B cell (primary cell): ENCODE measurements around the gene ZRSR2. TPM values are rescaled to one million over a fixed set of nuclear protein-coding genes. Genes with fewer than 3 reads are reported as not detected.

Source experiments
- ATAC-seq: fragments of 200-7000 bp; cut with Tn5 transposase; one replicate; pipeline ENCODE4 v1.10.0; 2021; ENCODE audit warnings: low read depth, mild to moderate bottlenecking, moderate number of reproducible peaks, moderate library complexity
- CTCF ChIA-PET: fragments of 350-600 bp; sonication (Branson Sonifier 250); formaldehyde crosslinking; loops from one replicate; lab custom pipeline; 2021; ENCODE audit warnings: antibody characterized with exemption, inconsistent platforms; lab: Charles Lee
- POLR2A ChIA-PET: fragments of 350-600 bp; sonication (Branson Sonifier 250); formaldehyde crosslinking; loops from one replicate; lab custom pipeline; 2021; ENCODE audit warnings: antibody characterized with exemption; lab: Charles Lee
- DNase-seq: peaks from one replicate; pipeline ENCODE4 v3.0.0; 2013
- H2AFZ ChIP-seq: 2 replicates; pipeline ENCODE4 v1.6.1; 2012; ENCODE audit warnings: mild to moderate bottlenecking, low read depth, low read length; ENCODE audit not compliant: insufficient read depth, poor library complexity, severe bottlenecking
- H3K27ac ChIP-seq, 2 donors: 1 replicate in 1 of 2; 2 replicates in 1 of 2; pipeline ENCODE4 v1.5.1; 2012 to 2013; ENCODE audit warnings: low read length in 2 of 2, mild to moderate bottlenecking in 2 of 2, moderate library complexity in 1 of 2
- H3K27me3 ChIP-seq, 4 experiments: fragments of 200-600 bp in 1 of 4; sonication (generic) in 1 of 4; replicated peaks in 1 of 4; 1 replicate in 2 of 4; 2 replicates in 2 of 4; pipeline versions ENCODE4 v1.6.1 to v1.7.0; 2013 to 2016; ENCODE audit warnings: low read length in 3 of 4, mild to moderate bottlenecking in 2 of 4, mixed read lengths in 1 of 4, moderate library complexity in 1 of 4; ENCODE audit not compliant: insufficient read depth in 4 of 4, control insufficient read depth in 3 of 4; ENCODE audit errors: control extremely low read depth in 1 of 4
- H3K36me3 ChIP-seq, 2 experiments: replicated peaks in 1 of 2; 1 replicate in 1 of 2; 2 replicates in 1 of 2; pipeline versions ENCODE4 v1.6.1 to v1.7.1; 2013; ENCODE audit warnings: low read length in 1 of 2; ENCODE audit not compliant: insufficient read depth in 2 of 2, control insufficient read depth in 1 of 2; ENCODE audit errors: control extremely low read depth in 1 of 2, extremely low read depth in 1 of 2
- H3K4me1 ChIP-seq, 2 donors: fragments of 200-600 bp in 1 of 2; sonication (generic) in 1 of 2; 1 replicate in 1 of 2; 2 replicates in 1 of 2; pipeline versions ENCODE4 v1.5.1 to v1.6.1; 2013 to 2017; ENCODE audit warnings: low read length in 2 of 2; ENCODE audit not compliant: control insufficient read depth in 2 of 2, insufficient read depth in 2 of 2
- H3K4me2 ChIP-seq: replicated peaks from 2 replicates; pipeline ENCODE3; 2012; ENCODE audit warnings: mild to moderate bottlenecking, low read depth, low read length; ENCODE audit not compliant: poor library complexity, severe bottlenecking
- H3K4me3 ChIP-seq, 5 experiments: fragments of 200-600 bp in 1 of 5; sonication (generic) in 1 of 5; 1 replicate in 3 of 5; 2 replicates in 2 of 5; pipeline versions ENCODE4 v1.5.1 to v1.7.0; 2011 to 2016; ENCODE audit warnings: low read length in 4 of 5, mild to moderate bottlenecking in 4 of 5, low read depth in 2 of 5, control low read depth in 1 of 5, moderate library complexity in 1 of 5; ENCODE audit not compliant: insufficient read depth in 1 of 5; ENCODE audit errors: control extremely low read depth in 1 of 5, extremely low read depth in 1 of 5
- H3K79me2 ChIP-seq: fragments of 200-600 bp; sonication (generic); one replicate; pipeline ENCODE4 v1.6.0; 2016; ENCODE audit warnings: low read length; ENCODE audit not compliant: control insufficient read depth, insufficient read depth
- H3K9ac ChIP-seq: fragments of 200-600 bp; sonication (generic); 2 replicates; pipeline ENCODE4 v1.6.1; 2017; ENCODE audit warnings: mild to moderate bottlenecking, low read length, moderate library complexity
- H3K9me3 ChIP-seq, 3 donors: one replicate each; pipeline versions ENCODE4 v1.6.1 to v1.7.1; 2013; ENCODE audit warnings: low read length in 2 of 3; ENCODE audit not compliant: control insufficient read depth in 2 of 3, insufficient read depth in 1 of 3; ENCODE audit errors: control extremely low read depth in 1 of 3
- H4K20me1 ChIP-seq: 2 replicates; pipeline ENCODE4 v1.6.0; 2012; ENCODE audit warnings: mild to moderate bottlenecking, low read length; ENCODE audit not compliant: insufficient read depth, control insufficient read depth, poor library complexity, severe bottlenecking
- H3K27ac Mint-ChIP-seq: one replicate; pipeline ENCODE4 v1.8.0; 2021; ENCODE audit warnings: mixed read lengths
- H3K27me3 Mint-ChIP-seq: one replicate; pipeline ENCODE4 v1.8.0; 2021; ENCODE audit warnings: mixed read lengths
- H3K4me1 Mint-ChIP-seq: one replicate; pipeline ENCODE4 v1.8.0; 2021; ENCODE audit warnings: mixed read lengths
- H3K4me3 Mint-ChIP-seq: one replicate; pipeline ENCODE4 v1.8.0; 2021; ENCODE audit warnings: mixed read lengths
- H3K9me3 Mint-ChIP-seq: one replicate; pipeline ENCODE4 v1.8.0; 2022; ENCODE audit warnings: mixed read lengths; ENCODE audit not compliant: insufficient read depth
- CTCF ChIP-seq: fragments of 200-600 bp; IDR thresholded peaks from one replicate; pipeline ENCODE4 v1.8.0; 2022; ENCODE audit warnings: antibody characterized with exemption, mild to moderate bottlenecking
- EZH2 ChIP-seq: IDR thresholded peaks from 2 replicates; pipeline ENCODE4 v1.6.1; 2012; ENCODE audit warnings: borderline replicate concordance, low read depth, mild to moderate bottlenecking, moderate library complexity, low read length; ENCODE audit not compliant: insufficient read depth, poor library complexity, severe bottlenecking
- WGBS: methylation state at CpG from one replicate; pipeline ENCODE4 v1.1.5; 2013; ENCODE audit warnings: missing lambda C conversion rate; ENCODE audit not compliant: insufficient coverage; 5-methylcytosine and 5-hydroxymethylcytosine counted together
- intact Hi-C: fragments of 100-400 bp; cut with micrococcal nuclease; formaldehyde crosslinking; loops from one replicate; pipeline ENCODE4 v1.10.0; 2022
- polyA plus RNA-seq: library from polyadenylated mRNA; depleted of rRNA; stranded (reverse); fragments of >200 nt; gene quantifications from 2 replicates; pipeline ENCODE4 v1.2.3, GENCODE V29; 2012
- total RNA-seq, 2 donors: library from RNA; stranded (reverse); fragments of 120-200 nt in 1 of 2; gene quantifications; 1 replicate in 1 of 2; 2 replicates in 1 of 2; pipeline versions ENCODE4 v1.2.3 to v1.2.4, GENCODE V29; 2013 to 2022

ZRSR2 gene
- total and polyA plus RNA-seq, 2 donors (not counting 1 experiment from before 2014, with no cell fraction given), result 27.8 to 28.6 TPM

- no peaks in the 10 kb centered on the region for H3K27me3 Mint-ChIP-seq
- ATAC-seq, result no peak
- H3K27me3 ChIP-seq, result no peaks in the 10 kb centered on the region
- H3K4me3 Mint-ChIP-seq, result no peak overlapping the region
- H3K9me3 ChIP-seq, result no peaks in the 10 kb centered on the region
- H3K36me3 ChIP-seq, result no peaks in the 10 kb centered on the region
- no peaks in the 10 kb centered on the region for H3K9me3 Mint-ChIP-seq
- H3K4me1 Mint-ChIP-seq, result no peaks in the 10 kb centered on the region
- no peak for TF ChIP-seq CTCF
- no peaks in the 10 kb centered on the region for H3K79me2 ChIP-seq
- H3K4me1 ChIP-seq, result peaks cover 3 to 5% of the 10 kb centered on the region in 2 donors
- intact Hi-C loops, result no loop called here
- H4K20me1 ChIP-seq, result no peaks in the 10 kb centered on the region
- ChIA-PET POLR2A (no interaction called here), CTCF (no interaction called here)
- no peak overlapping the region for H3K27ac Mint-ChIP-seq
- 100% methylated on average over 1 of the region's 4 CpGs for WGBS
- no peak overlapping the region for H3K4me3 ChIP-seq
- H3K27ac ChIP-seq, result no peak overlapping the region
- H2AFZ ChIP-seq, result no peak overlapping the region
- DNase-seq, result no peak
- no peak overlapping the region for H3K9ac ChIP-seq
- no peak overlapping the region for H3K4me2 ChIP-seq
Observed at GRCh38 chrX:15869695-15870094, 79.4 kb downstream of the ZRSR2 start.

GRCh38 chrX:15870310-15870709, 80.0 kb downstream of the ZRSR2 start:
- no peak overlapping the region for H3K27ac ChIP-seq
- no peaks in the 10 kb centered on the region for H3K9me3 ChIP-seq
- no peaks in the 10 kb centered on the region for H4K20me1 ChIP-seq
- ATAC-seq (no peak), DNase-seq (no peak)
- H3K27me3 ChIP-seq, result no peaks in the 10 kb centered on the region
- WGBS, result no CpG with 5 or more reads among the region's 4 CpGs
- no peaks in the 10 kb centered on the region for H3K79me2 ChIP-seq
- no peak overlapping the region for H3K4me3 ChIP-seq
- no peak for TF ChIP-seq CTCF
- TF ChIP-seq EZH2, result no peak
- ChIA-PET POLR2A (no interaction called here), CTCF (no interaction called here)
- no peak overlapping the region for H3K4me3 Mint-ChIP-seq
- intact Hi-C loops, result no loop called here
- no peaks in the 10 kb centered on the region for H3K9me3 Mint-ChIP-seq
- no peak overlapping the region for H2AFZ ChIP-seq
- H3K27ac Mint-ChIP-seq, result no peak overlapping the region
- H3K27me3 Mint-ChIP-seq, result no peaks in the 10 kb centered on the region
- H3K36me3 ChIP-seq, result no peaks in the 10 kb centered on the region
- H3K9ac ChIP-seq, result no peak overlapping the region
- H3K4me1 Mint-ChIP-seq, result no peaks in the 10 kb centered on the region
- no peak overlapping the region for H3K4me2 ChIP-seq
- peaks cover 3 to 5% of the 10 kb centered on the region in 2 donors for H3K4me1 ChIP-seq

Other genes with a start within 250 kb of the ZRSR2 start
- not detected in 2 replicates for gene ACE2, start 189.5 kb upstream of the ZRSR2 start, total RNA-seq
- not detected in 2 replicates for gene ACE2, start 189.5 kb upstream of the ZRSR2 start, polyA plus RNA-seq
- gene CLTRN, start 125.7 kb upstream of the ZRSR2 start, total RNA-seq, result 0.24 and 0.42 TPM in 2 replicates
- gene CLTRN, start 125.7 kb upstream of the ZRSR2 start, polyA plus RNA-seq, result 0.35 and 0.46 TPM in 2 replicates
- gene CA5B, start 52.2 kb upstream of the ZRSR2 start, total RNA-seq, result 17.2 and 17.7 TPM in 2 replicates
- 25.1 and 39.3 TPM in 2 replicates for gene CA5B, start 52.2 kb upstream of the ZRSR2 start, polyA plus RNA-seq
- 33.9 and 37.8 TPM in 2 replicates for gene AP1S2, start 64.3 kb downstream of the ZRSR2 start, total RNA-seq
- 23.9 and 32.0 TPM in 2 replicates for gene AP1S2, start 64.3 kb downstream of the ZRSR2 start, polyA plus RNA-seq